GM18868 (cell line): ENCODE data around the gene YIPF3.
"Not testable (repeated sequence)": the region's sequence is repeated elsewhere in the genome, so short reads cannot be mapped to it uniquely, and the experiment has no call there.

Source experiments
- ATAC-seq: cut with Tn5 transposase; IDR thresholded peaks from one replicate; pipeline ENCODE4 v1.9.1; 2021; ENCODE audit warnings: mild to moderate bottlenecking, moderate library complexity; ENCODE audit not compliant: unreplicated experiment

Gene YIPF3

DNA sequence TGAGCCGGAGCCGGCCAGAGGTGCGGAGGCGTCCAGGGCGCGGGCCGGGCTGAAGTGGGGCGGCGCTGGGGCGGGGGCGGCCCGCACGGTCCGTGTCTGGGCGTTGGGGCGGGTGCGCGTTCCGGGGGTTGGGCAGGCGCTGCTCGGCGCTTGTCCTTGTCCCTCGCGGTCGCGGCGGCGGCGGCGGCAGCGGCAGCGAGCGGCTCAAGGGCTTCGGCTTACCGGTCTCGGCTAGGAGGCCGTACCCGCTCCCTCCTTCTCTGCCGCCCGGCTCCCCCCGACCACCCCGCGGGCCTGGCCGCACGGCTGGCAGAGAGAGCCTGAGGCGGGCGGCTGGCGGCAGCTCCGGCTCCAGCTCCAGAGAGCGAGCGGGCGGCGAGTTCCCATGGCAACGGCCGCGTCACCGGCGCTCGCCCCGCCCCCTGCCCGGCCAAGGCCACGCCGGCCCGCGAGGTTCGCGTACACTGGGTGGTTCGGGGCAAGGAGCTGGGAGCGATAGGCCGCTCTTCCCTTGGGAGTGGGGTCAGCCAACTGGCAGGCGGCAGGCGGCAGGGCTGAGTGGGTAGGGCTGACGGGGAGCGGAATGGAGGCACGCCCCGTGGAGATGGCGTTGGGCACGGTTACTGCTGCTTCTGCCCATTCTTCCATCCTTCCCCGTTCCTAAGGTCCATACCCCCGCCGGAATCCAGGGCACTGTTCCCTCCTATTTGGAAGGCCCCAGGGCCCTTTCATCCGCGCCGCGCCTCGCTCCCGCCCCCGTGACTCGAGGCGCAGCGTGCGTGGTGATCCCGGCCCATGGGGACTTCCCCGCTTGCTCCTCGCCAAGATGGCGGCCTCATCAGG, 6.5 kb downstream of the YIPF3 start, which contains the start of gene LRRC73:
Gene LRRC73 (minus strand): TSS at position 363 of the 843 bp plus-strand sequence. CDS start 561 bp downstream, outside the sequence.
- peak; percentile 64 for ATAC-seq

DNA sequence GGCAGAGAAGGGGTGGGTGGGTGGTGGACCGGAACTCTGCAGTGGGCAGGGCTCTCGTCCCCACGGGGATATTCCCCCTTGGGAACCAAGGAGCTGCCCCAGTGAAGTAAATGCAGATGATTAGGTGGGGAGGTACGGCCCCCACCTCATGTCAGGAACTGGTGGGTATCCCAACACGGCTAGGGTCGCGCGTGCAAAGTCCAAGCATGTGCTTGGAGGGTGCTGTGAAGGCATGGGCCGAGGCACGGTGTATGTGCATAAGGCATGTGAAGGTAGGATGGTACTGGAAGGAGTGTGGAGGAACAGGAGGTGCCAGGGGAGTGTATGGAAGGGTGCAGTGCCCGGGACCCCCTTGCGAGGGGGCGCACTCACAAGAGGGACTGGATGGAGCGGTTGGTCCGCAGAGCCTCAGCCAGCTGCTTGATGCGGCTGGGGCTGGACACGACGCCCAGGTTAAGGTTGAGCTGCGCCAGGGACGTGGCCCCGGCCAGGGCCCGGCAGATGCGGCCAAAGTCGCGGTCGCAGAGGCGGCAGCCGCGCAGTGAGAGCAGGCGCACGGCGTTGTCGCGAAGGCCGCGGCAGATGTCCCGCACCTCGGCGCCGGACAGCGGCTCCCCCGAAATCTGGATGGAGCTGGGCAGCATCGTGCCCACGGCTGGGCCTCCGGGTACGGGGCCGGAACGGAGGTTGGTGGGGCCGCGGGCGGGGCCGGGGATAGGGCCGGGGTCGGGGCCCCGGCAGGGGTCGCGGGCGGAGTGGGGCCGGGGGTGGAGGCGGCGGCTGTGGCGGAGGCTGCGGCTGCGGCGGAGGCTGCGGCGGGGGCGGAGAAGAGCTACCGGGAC, 7.4 kb downstream of the YIPF3 start:
- ATAC-seq = no peak

DNA sequence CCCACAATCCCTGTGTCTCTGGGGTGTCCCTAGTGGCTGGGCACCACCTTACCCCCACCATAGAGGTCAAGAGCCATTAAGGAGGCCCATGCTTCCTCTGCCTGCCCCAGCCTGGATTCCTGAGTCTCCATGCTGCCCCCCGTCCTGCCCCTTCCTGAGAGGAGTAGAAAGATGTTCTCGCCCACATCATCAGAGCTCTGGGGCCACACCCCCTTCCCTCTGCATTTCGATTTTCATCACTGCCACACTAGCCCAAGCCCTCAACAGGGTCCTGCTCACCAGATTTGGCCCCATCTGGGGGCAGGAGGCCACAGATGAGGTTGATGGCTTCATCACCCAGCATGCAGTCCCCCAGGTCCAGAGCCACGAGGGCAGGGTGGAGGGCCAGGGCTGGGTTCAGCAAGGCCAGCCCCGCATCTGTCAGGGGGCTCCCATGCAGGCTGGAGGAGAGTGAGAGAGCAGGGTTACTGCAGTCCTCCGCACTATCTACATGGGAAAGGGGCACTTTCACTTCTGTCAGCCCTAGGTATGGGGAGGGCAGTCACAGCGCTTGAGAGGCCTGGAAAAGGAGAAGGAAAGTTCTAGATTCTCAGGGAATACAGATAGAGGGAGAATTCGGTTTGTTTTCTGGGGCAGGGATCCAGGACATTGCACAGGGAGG, 8.1 kb downstream of the YIPF3 start:
- no peak for ATAC-seq

DNA sequence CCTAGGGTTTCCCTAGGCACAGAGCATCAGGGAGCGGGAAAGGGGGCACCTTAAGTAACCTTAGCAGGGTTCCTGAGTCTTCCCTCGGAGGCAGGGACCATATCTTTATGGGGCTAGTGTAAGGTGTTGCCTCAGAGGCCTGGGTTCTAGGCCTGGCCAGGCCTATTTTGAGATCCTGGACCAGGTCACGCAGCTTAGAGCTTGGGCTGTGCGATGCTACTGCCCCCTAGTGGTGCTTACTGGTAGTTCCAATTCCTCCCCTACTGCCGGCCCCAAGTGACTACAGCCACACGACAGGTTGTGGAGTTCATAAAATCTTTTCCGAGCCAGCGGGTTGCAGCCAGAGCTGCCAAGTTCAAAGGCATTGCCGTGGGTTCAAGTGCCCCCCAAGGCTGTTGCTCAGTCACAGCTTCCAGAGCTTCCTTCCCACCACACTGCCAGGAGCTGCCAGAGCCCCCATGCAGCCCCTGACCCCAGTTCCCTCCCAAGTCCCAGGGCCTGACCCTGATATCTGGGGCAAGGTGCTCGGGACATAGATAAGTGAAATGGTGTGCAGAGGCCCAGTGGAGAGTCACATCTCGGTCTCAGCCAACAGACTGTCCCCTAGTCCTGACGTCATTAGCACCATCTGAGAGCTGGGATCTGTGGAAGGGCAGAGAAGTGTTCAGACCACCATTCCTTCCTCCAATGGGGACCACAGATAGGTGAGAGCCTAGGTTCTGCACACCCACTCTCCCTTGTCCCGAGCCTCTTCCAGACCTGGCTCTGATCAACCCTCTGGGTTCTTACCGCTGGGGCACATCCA, 9.9 kb downstream of the YIPF3 start:
- ATAC-seq = peak; percentile 58

DNA sequence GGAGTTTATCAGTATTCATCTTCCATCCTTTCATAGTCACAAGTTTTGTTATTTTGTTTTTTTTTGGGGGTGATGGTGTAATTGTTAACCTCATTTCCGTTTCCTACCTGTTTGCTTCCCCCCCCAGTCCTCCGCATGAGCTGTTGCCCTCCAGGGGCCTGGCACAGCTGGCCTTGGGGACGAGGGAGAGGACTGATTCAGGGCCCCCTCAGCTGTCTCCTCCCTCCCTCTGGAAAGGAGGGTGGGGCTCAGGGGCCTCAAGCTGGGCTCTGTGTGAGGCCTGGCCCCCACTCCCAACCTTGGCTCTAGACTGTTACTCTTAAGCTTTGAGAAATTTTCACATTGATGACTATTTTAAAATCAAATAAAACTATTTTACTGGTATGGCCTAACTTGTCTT, 10.6 kb downstream of the YIPF3 start:
- ATAC-seq = no peak

GRCh38 chr6:43505718-43506117, 11.0 kb downstream of the YIPF3 start:
- no peak for ATAC-seq

DNA sequence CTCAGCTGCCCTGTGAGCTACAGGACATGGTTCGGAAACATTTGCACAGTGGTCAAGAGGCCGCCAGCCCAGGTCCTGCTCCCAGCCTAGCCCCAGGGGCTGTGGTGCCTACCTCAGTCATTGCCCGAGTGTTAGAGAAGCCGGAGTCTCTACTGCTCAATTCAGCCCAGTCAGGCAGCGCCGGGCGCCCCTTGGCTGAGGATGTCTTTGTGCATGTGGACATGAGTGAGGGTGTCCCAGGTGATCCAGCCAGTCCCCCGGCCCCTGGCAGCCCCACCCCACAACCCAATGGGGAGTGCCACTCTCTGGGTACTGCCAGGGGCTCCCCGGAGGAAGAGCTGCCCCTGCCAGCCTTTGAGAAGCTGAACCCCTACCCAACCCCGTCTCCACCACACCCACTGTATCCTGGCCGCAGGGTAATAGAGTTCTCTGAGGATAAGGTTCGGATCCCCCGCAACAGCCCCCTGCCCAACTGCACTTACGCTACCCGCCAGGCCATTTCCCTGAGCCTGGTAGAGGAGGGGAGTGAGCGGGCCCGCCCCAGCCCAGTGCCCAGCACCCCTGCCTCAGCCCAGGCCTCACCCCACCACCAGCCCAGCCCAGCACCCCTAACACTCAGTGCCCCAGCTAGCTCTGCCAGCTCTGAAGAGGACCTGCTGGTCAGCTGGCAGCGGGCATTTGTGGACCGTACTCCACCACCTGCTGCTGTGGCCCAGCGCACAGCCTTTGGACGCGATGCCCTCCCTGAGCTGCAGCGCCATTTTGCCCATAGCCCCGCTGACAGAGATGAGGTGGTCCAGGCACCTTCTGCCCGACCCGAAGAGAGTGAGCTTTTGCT, 11.8 kb downstream of the YIPF3 start:
- ATAC-seq = no peak

DNA sequence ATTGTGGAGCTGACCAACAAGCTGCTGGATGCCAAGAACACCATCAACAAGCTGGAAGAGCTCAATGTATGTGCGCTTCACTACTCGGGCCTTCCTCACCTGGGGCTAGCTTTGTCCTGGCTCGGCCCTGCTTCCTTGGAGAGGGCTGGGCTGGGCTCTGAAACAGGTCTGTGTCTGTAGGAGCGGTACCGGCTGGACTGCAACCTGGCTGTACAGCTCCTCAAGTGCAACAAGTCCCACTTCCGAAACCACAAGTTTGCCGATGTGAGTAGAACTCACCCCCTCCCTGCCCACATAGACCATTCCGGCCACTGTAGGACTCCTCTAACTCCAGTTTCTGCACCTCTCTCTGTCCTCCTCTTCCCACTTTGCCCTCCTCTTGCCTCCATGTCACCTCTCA, 13.3 kb downstream of the YIPF3 start:
- no peak for ATAC-seq

GRCh38 chr6:43502666-43503065, 14.1 kb downstream of the YIPF3 start:
- ATAC-seq = no peak

- no peak for ATAC-seq
Measured at GRCh38 chr6:43500921-43501320, 15.8 kb downstream of the YIPF3 start.

DNA sequence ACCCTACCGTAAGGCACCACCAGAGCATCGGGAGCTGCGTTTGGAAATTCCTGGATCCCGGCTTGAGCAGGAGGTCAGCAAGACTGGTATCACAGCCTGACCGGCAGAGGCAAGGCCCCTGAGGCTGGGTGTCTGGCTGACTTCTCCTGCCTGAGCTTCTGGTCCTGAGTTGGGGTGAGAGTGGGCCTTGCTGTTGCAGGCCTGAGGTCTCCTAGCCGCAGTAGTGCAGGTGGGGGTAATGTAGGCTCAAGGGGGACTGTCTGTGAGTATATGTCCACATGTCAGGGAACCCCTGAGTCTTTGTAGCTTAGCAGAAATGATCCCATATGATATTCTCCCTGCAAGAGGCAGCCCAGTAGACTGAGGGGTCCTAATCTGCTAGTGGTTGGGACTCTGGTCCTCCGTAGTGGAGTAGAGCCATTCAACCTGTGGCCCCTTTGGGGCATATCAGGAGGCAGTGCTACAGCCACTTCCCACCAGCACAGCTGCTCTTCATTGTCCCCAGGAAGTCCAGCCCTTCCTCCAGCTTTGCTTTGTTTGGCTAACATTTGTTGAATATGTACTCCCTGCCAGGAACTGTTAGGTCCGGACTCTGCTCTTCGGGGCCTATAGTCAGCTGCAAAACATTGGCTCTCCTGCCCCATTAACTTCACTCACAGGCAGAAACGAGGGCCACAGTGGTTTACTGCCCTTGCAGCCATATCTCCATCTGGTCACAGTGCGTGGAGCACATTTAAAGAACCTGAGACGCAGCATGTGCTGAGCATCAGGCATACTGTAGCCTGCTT, 17.5 kb downstream of the YIPF3 start:
- ATAC-seq = no peak

DNA sequence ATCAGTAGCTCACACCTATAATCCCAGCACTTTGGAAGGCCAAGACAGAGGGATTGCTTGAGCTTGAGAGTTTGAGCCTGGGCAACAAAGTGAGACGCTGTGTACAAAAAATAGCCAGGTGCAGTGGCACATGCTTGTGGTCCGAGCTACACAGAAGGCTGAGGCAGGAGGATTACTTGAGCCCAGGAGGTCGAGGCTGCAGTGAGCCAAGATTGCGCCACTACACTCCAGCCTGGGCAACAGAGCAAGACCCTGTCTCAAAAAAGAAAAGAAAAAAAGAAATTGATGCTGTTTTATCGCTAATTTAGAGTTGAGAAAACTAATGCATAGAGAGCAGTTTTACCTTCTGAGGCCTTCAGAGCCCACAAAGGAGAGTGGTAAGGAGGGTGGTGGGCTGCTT, 18.4 kb downstream of the YIPF3 start:
- not testable (repeated sequence) for ATAC-seq

DNA sequence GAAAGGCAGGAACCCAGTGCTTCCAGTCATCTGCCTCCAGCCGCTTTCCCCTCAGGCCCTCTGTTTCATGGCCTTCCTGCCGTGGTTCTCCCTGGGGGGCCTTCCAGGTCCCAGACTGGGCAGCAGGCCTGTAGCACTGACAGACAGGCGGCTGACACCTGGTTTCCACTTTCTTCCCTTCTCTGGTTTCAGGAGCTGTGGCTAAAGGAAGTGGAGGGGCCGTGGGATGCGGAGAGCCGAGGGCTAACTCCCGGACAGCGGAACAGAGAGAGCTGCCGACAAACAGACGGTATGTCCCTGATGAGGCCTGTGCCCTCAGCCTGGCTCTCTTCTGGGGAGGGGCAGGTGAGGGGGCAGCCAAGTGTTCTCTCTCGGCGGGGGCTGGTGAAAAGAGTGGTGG, 19.0 kb downstream of the YIPF3 start:
- no peak for ATAC-seq

DNA sequence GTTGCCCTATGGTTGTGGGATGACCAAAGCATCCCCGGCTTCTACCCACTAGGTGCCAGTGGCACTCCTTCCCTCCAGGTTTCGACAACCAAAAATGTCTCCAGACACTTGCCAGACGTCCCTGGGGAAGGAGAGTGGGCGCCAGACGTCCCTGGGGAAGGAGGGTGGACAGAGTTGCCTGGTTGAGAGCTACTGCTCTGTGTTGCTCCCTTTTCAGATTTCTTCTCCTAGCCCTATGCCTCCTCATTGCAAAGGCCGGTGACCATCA, 19.7 kb downstream of the YIPF3 start:
- no peak for ATAC-seq

DNA sequence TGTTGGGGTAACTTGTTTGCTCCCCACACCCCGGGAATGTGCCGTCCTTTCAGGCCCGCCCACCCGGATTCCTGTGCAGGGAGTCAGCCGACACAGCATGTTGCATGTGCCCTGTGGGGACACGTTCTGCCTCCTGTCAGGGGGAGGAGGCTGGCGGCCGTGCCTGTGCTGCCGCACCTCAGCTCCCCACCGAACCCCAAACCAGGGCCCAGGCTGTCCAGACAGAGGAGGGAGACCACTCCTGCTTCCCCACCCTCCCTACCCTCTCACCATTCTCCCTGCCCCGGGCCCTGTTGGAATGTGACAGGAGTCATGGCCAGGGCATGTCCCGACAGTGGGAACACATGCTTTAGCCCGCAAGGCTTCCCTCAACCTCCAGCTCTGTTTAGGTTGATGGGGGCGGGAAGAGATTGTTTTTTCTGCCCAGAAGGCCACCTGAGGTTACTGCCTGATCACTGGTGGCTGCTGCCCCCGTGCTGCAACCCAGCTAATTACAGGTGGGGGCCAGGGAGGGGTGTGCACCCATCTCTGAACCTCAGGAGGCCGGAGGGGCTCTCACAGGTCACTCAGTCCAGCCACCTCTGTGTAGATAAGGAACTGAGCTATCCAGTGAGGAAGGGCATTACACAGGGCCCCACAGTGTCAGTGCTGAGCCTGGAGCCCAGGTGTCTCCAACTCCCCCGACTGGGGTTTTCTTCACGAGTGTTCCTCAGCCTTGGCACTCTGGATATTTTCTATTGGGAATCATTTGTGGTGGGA, 20.2 kb downstream of the YIPF3 start:
- ATAC-seq = no peak

DNA sequence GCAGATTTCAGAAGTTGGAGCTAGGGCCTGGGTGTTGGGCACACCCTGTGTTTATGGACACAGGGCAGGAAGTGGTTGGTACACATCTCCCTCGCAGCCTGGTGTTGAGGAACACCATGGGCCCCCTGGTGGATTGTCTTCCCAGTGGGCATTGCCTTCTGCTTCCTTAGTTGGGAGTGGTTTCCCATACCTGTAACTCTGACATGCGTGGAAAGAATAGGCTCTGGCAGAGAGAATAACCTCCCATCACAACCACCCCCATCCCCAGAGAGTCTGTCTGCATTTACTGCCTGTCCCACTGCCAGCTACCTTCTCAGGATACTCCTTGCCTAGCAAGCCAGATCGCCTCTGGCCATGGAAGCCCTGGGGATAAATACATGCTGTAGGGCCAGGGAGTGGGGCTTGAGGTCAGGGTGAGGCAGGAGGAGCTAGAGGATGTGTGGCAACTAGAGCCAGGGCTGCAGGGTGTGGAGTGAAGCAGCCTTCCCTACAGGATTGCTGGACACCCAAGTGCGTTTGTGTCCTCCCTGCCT, 21.3 kb downstream of the YIPF3 start:
- ATAC-seq = no peak

GRCh38 chr6:43494766-43495165, 22.0 kb downstream of the YIPF3 start:
- no peak for ATAC-seq

GRCh38 chr6:43494321-43494720, 22.4 kb downstream of the YIPF3 start:
- ATAC-seq = no peak
